Hypothalamus (tissue), 51 donors: ENCODE results near the gene PRCD.

Source experiments
- DNase-seq, 51 donors: peaks; one replicate each; lab custom pipeline; 2025; lab: John Stamatoyannopoulos, UW

Gene PRCD

GRCh38 chr17:76585033-76585648 lies 45.3 kb downstream of the PRCD start:
- peak in 1 of 51 donors; percentile 15 for DNase-seq

GRCh38 chr17:76585649-76586593 lies 46.1 kb downstream of the PRCD start, which contains the start of gene ST6GALNAC2:
ST6GALNAC2 (minus strand) TSS chr17:76585860; CDS start chr17:76585808, 52 bp downstream.
- DNase-seq: peak in 24 of 51 donors; percentile 6 to 66 (median 31)

- no peak for DNase-seq
Observed at GRCh38 chr17:76586741-76587487, 47.1 kb downstream of the PRCD start.

- DNase-seq: no peak
Observed at GRCh38 chr17:76588182-76588581, 48.3 kb downstream of the PRCD start.

- DNase-seq: no peak
Observed at GRCh38 chr17:76593384-76593826, 53.6 kb downstream of the PRCD start.

GRCh38 chr17:76593959-76594358 lies 54.1 kb downstream of the PRCD start:
- no peak for DNase-seq

- DNase-seq: no peak
Observed at GRCh38 chr17:76594690-76595089, 54.8 kb downstream of the PRCD start.
